Thoracic aorta (tissue), 2 donors: ENCODE measurements around the gene CR2. TPM values are rescaled to one million over a fixed set of nuclear protein-coding genes. Genes with fewer than 3 reads are reported as not detected.

Experiments
- total RNA-seq, 2 donors: library from RNA; depleted of rRNA; stranded (reverse); fragments of >200 nt; gene quantifications; one replicate each; pipeline versions ENCODE4 v1.1.0 to v1.2.3, GENCODE V29; 2016

Gene CR2
- total RNA-seq, 2 donors from 2014 or later: 0.21 TPM; not detected in 1

Other genes starting within 250 kb of the CR2 start
- 100 to 1,000 TPM in 1 of 2 donors, 10 to 100 TPM in 1; 72.6 to 109 TPM for gene CD55, start 132.7 kb upstream of the CR2 start, total RNA-seq
- 10 to 100 TPM in 1 of 2 donors, 1 to 10 TPM in 1; 5.0 to 17.4 TPM for gene CR1, start 41.8 kb downstream of the CR2 start, total RNA-seq
- gene CR1L, start 190.8 kb downstream of the CR2 start, total RNA-seq: not detected